Measurements from ENCODE around the gene IKBKE. TPM values are rescaled to one million over a fixed set of nuclear protein-coding genes. Genes with fewer than 3 reads are reported as not detected.

The IKBKE gene
- polyA plus RNA-seq, 1 donor from 2014 or later = not detected

DNA sequence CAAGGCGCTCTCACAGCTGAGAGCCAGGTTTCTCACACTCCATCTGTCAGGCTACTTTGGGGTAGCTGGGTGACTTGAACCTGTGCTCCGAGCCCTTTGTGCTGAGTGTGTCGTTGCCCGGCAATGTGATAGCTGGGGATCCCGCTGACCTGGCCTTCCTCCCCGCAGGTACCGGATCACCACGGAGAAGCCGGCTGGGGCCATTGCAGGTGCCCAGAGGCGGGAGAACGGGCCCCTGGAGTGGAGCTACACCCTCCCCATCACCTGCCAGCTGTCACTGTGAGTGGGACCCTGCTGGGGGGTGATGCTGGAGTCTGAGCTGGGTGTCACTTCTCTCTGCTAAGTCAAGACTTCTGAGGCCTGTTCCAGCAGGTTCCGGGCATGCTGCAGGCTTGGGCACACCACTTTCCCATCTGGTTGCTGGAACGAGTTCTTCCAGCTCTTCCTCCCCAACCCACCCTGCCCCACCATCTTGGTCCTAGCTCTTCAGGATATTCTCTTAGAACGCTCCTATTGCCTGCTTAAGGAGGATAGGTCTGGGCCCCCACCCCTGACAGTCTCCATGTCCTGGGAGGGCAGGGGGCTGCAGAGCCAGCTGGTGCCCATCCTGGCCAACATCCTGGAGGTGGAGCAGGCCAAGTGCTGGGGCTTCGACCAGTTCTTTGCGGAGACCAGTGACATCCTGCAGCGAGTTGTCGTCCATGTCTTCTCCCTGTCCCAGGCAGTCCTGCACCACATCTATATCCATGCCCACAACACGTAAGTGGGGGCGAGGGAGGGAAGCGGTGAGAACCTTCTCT lies 7.5 kb downstream of the IKBKE start:
- no peak overlapping the region for H2AFZ ChIP-seq (ENCODE audit: low read depth, low read length)
- H3K9ac ChIP-seq (ENCODE audit: low read length) = no peak overlapping the region
- no peak overlapping the region for H3K4me2 ChIP-seq (ENCODE audit: low read length)
- no peak for TF ChIP-seq TAF1 (IDR thresholded peaks at IDR 0.05; ENCODE audit: low read depth)
- TF ChIP-seq REST (IDR thresholded peaks at IDR 0.05; ENCODE audit: borderline replicate concordance) = no peak
- TF ChIP-seq POLR2AphosphoS5 (IDR thresholded peaks at IDR 0.05) = no peak
- TF ChIP-seq EP300 (conservative IDR thresholded peaks at IDR 0.05; ENCODE audit: poor library complexity, severe bottlenecking) = no peak
- no peak overlapping the region for H3K4me3 ChIP-seq (ENCODE audit: low read length)
- no peaks in the 10 kb centered on the region for H4K20me1 ChIP-seq (ENCODE audit: insufficient read depth)
- no peaks in the 10 kb centered on the region for H3F3A ChIP-seq (ENCODE audit: insufficient read depth, low read length, poor library complexity, severe bottlenecking)
- no peaks in the 10 kb centered on the region for H3K79me2 ChIP-seq (replicated peaks; ENCODE audit: insufficient read depth, low read length)
- no peaks in the 10 kb centered on the region for H3K9me3 ChIP-seq (ENCODE audit: low read length)
- no peaks in the 10 kb centered on the region for H3K9me2 ChIP-seq (ENCODE audit: insufficient read depth, low read length)
- no peaks in the 10 kb centered on the region for H3K27me3 ChIP-seq (ENCODE audit: insufficient read depth, low read depth, low read length)
- H3K27ac ChIP-seq (ENCODE audit: low read length) = no peak overlapping the region
- H3K36me3 ChIP-seq (ENCODE audit: insufficient read depth, low read length) = no peaks in the 10 kb centered on the region

DNA sequence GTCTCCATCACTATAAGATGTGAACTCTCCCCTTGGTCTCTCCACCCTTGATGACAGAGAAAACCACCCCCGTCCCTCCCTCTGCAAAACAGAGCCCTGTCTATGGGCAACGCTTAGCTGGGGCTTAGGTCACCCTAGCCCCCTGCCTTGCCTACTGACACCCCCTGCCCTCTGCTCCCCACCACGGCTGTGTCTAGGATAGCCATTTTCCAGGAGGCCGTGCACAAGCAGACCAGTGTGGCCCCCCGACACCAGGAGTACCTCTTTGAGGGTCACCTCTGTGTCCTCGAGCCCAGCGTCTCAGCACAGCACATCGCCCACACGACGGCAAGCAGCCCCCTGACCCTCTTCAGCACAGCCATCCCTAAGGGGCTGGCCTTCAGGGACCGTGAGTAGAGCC lies 8.5 kb downstream of the IKBKE start:
- Histone ChIP-seq H4K20me1 (ENCODE audit: insufficient read depth) (no peaks in the 10 kb centered on the region), H3K4me3 (ENCODE audit: low read length) (no peak overlapping the region), H2AFZ (ENCODE audit: low read depth, low read length) (no peak overlapping the region), H3K4me2 (ENCODE audit: low read length) (no peak overlapping the region), H3K36me3 (ENCODE audit: insufficient read depth, low read length) (no peaks in the 10 kb centered on the region), H3K79me2 (replicated peaks; ENCODE audit: insufficient read depth, low read length) (no peaks in the 10 kb centered on the region), H3K9me3 (ENCODE audit: low read length) (no peaks in the 10 kb centered on the region), H3F3A (ENCODE audit: insufficient read depth, low read length, poor library complexity, severe bottlenecking) (no peaks in the 10 kb centered on the region), H3K9ac (ENCODE audit: low read length) (no peak overlapping the region), H3K27me3 (ENCODE audit: insufficient read depth, low read depth, low read length) (no peaks in the 10 kb centered on the region), H3K9me2 (ENCODE audit: insufficient read depth, low read length) (no peaks in the 10 kb centered on the region), H3K27ac (ENCODE audit: low read length) (no peak overlapping the region)
- no peak for TF ChIP-seq EZH2 (IDR thresholded peaks at IDR 0.05; ENCODE audit: borderline replicate concordance, insufficient read depth, low read length, poor library complexity, severe bottlenecking)
- TF ChIP-seq EP300 (conservative IDR thresholded peaks at IDR 0.05; ENCODE audit: poor library complexity, severe bottlenecking) = no peak
- no peak for TF ChIP-seq POLR2AphosphoS5 (IDR thresholded peaks at IDR 0.05)
- TF ChIP-seq MXI1 (conservative IDR thresholded peaks at IDR 0.05; ENCODE audit: poor library complexity, severe bottlenecking) = no peak
- no peak for TF ChIP-seq REST (IDR thresholded peaks at IDR 0.05; ENCODE audit: borderline replicate concordance)
- TF ChIP-seq, protein P1, sequence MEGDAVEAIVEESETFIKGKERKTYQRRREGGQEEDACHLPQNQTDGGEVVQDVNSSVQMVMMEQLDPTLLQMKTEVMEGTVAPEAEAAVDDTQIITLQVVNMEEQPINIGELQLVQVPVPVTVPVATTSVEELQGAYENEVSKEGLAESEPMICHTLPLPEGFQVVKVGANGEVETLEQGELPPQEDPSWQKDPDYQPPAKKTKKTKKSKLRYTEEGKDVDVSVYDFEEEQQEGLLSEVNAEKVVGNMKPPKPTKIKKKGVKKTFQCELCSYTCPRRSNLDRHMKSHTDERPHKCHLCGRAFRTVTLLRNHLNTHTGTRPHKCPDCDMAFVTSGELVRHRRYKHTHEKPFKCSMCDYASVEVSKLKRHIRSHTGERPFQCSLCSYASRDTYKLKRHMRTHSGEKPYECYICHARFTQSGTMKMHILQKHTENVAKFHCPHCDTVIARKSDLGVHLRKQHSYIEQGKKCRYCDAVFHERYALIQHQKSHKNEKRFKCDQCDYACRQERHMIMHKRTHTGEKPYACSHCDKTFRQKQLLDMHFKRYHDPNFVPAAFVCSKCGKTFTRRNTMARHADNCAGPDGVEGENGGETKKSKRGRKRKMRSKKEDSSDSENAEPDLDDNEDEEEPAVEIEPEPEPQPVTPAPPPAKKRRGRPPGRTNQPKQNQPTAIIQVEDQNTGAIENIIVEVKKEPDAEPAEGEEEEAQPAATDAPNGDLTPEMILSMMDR (IDR thresholded peaks at IDR 0.05; ENCODE audit: poor library complexity, severe bottlenecking) = no peak
- TF ChIP-seq SMC3 (conservative IDR thresholded peaks at IDR 0.05; ENCODE audit: poor library complexity) = no peak
- no peak for TF ChIP-seq TAF1 (IDR thresholded peaks at IDR 0.05; ENCODE audit: low read depth)
- no peak for TF ChIP-seq RAD21 (conservative IDR thresholded peaks at IDR 0.05)
